GM12878 (cell line): ENCODE results near the gene HSPB6. TPM values are rescaled to one million over a fixed set of nuclear protein-coding genes. Genes with fewer than 3 reads are reported as not detected.

Experiments used
- ATAC-seq: fragments of 200-7000 bp; cut with Tn5 transposase; 3 replicates; pipeline ENCODE4 v1.9.1; 2020; ENCODE audit warnings: mild to moderate bottlenecking, moderate library complexity
- BruUV-seq: library from RNA; stranded (reverse); fragments of 400-500 nt; replicated peaks from 2 replicates; lab custom pipeline; 2021; lab: Mats Ljungman, UMichigan
- CTCF ChIA-PET: fragments of 300-600 bp; sonication (Branson Sonifier 250); formaldehyde crosslinking; extraction: SDS; loops from one replicate; lab custom pipeline; 2021; ENCODE audit warnings: inconsistent platforms; lab: Yijun Ruan, JAX
- POLR2A ChIA-PET: fragments of 350-600 bp; formaldehyde crosslinking; extraction: SDS; loops from one replicate; lab custom pipeline; 2021; ENCODE audit warnings: inconsistent platforms; lab: Charles Lee
- RAD21 ChIA-PET: fragments of 300-600 bp; sonication (Branson Sonifier 250); formaldehyde crosslinking; loops from one replicate; lab custom pipeline; 2023; ENCODE audit warnings: antibody characterized with exemption; ENCODE audit not compliant: unreplicated experiment; lab: Charles Lee
- SMC1A ChIA-PET: fragments of 300-600 bp; sonication (Branson Sonifier 250); formaldehyde crosslinking; loops from one replicate; lab custom pipeline; 2023; ENCODE audit not compliant: unreplicated experiment, uncharacterized antibody; lab: Charles Lee
- DNase-seq: peaks from one replicate; pipeline ENCODE4 v3.0.0-alpha.2; 2011; ENCODE audit warnings: low read depth, low spot score
- FAIRE-seq: peaks from 3 replicates; lab custom pipeline; 2011; peaks lifted over from hg19 to GRCh38; lab: Jason Lieb, UNC
- H2AFZ ChIP-seq: 2 replicates; pipeline ENCODE4 v1.6.0; 2011; ENCODE audit warnings: low read depth, low read length, control low read depth; ENCODE audit not compliant: control insufficient read depth
- H3K27ac ChIP-seq: 2 replicates; pipeline ENCODE4 v1.5.1; 2011; ENCODE audit warnings: control low read depth; ENCODE audit not compliant: control insufficient read depth, insufficient read depth
- H3K27me3 ChIP-seq, 2 experiments: replicated peaks in 1 of 2; 2 replicates each; pipeline versions ENCODE4 v1.6.0 to v1.6.1; 2011; ENCODE audit warnings: low read length in 1 of 2; ENCODE audit not compliant: control insufficient read depth in 2 of 2, insufficient read depth in 2 of 2
- H3K36me3 ChIP-seq, 2 experiments: 2 replicates each; pipeline ENCODE4 v1.5.1; 2011; ENCODE audit warnings: low read length in 1 of 2; ENCODE audit not compliant: control insufficient read depth in 2 of 2, insufficient read depth in 2 of 2
- H3K4me1 ChIP-seq: 2 replicates; pipeline ENCODE4 v1.6.1; 2011; ENCODE audit warnings: mild to moderate bottlenecking, low read length, moderate library complexity, mixed read lengths; ENCODE audit not compliant: control insufficient read depth, insufficient read depth
- H3K4me2 ChIP-seq: 2 replicates; pipeline ENCODE4 v1.6.0; 2011; ENCODE audit warnings: control low read depth; ENCODE audit not compliant: control insufficient read depth, insufficient read depth
- H3K4me3 ChIP-seq: fragments of 200-600 bp; sonication (generic); 2 replicates; pipeline ENCODE4 v1.5.1; 2016
- H3K79me2 ChIP-seq: 2 replicates; pipeline ENCODE4 v1.6.0; 2011; ENCODE audit warnings: low read length; ENCODE audit not compliant: control insufficient read depth, insufficient read depth
- H3K9ac ChIP-seq: 2 replicates; pipeline ENCODE4 v1.8.0; 2011; ENCODE audit warnings: low read length, control low read depth, mixed read lengths; ENCODE audit not compliant: control insufficient read depth, insufficient read depth
- H3K9me3 ChIP-seq: replicated peaks from 3 replicates; pipeline ENCODE4 v1.5.1; 2011; ENCODE audit warnings: mild to moderate bottlenecking, low read length; ENCODE audit not compliant: control insufficient read depth, insufficient read depth
- H4K20me1 ChIP-seq: 2 replicates; pipeline ENCODE4 v1.6.0; 2011; ENCODE audit not compliant: control insufficient read depth, insufficient read depth
- CTCF ChIP-seq, 3 experiments: IDR thresholded peaks in 2 of 3; conservative IDR thresholded peaks in 1 of 3; 2 replicates each; pipeline ENCODE4 v1.5.1; 2011; ENCODE audit warnings: low read depth in 3 of 3, low read length in 3 of 3, mild to moderate bottlenecking in 3 of 3, control low read depth in 2 of 3, moderate library complexity in 2 of 3, inconsistent platforms in 1 of 3, mixed read lengths in 1 of 3; ENCODE audit not compliant: control insufficient read depth in 2 of 3, insufficient read depth in 1 of 3; ENCODE audit errors: extremely low read depth in 1 of 3
- RAD21 ChIP-seq: IDR thresholded peaks from 2 replicates; pipeline ENCODE4 v1.6.1; 2011; ENCODE audit warnings: mild to moderate bottlenecking, low read depth, low read length, moderate library complexity; ENCODE audit not compliant: insufficient read depth
- SMC3 ChIP-seq: IDR thresholded peaks from 2 replicates; pipeline ENCODE4 v1.6.1; 2011; ENCODE audit warnings: low read length, improper control_type of control experiment, borderline replicate concordance
- WGBS: methylation state at CpG from one replicate; pipeline ENCODE4 v1.1.6; 2016; ENCODE audit warnings: low lambda C conversion rate; ENCODE audit not compliant: insufficient replicate concordance, insufficient coverage; ENCODE audit errors: missing lambda C conversion rate; 5-methylcytosine and 5-hydroxymethylcytosine counted together
- in situ Hi-C: fragments of 300-500 bp; cut with MboI; formaldehyde crosslinking; loops from 9 replicates; pipeline ENCODE4 v1.14.3; 2018; ENCODE audit warnings: mixed read lengths
- intact Hi-C: fragments of 100-400 bp; cut with micrococcal nuclease; formaldehyde crosslinking; loops from one replicate; pipeline ENCODE4 v1.14.2; 2022; ENCODE audit not compliant: unreplicated experiment
- polyA plus RNA-seq, 11 experiments: library from polyadenylated mRNA; depleted of rRNA in 4 of 11; unstranded in 6 of 11; stranded (reverse) in 5 of 11; fragments of >200 nt; fragmentation: Nextera tagmentation in 4 of 11; fragmentation: Illumina TruSeq in 1 of 11; extraction: Ambion mirVana in 4 of 11; extraction: Trizol in 1 of 11; gene quantifications; 1 replicate in 1 of 11; 2 replicates in 10 of 11; pipeline versions ENCODE4 v1.2.1 to v1.2.3, GENCODE V29; 2011 to 2016; ENCODE audit warnings: inconsistent platforms in 2 of 11, missing spikeins in 2 of 11, low read depth in 1 of 11
- total RNA-seq, 4 experiments: library from RNA; depleted of rRNA in 3 of 4; stranded (reverse); fragments of >200 nt in 3 of 4; fragmentation: Illumina TruSeq in 1 of 4; extraction: Trizol in 1 of 4; gene quantifications; 2 replicates each; pipeline versions ENCODE4 v1.2.1 to v1.2.3, GENCODE V29; 2013 to 2021
- TF ChIP-seq, protein P1 (sequence below): fragments of 450-650 bp; IDR thresholded peaks from 2 replicates; pipeline ENCODE4 v1.6.1; 2017; ENCODE audit warnings: mild to moderate bottlenecking, low read depth, inconsistent platforms; ENCODE audit not compliant: poor library complexity, severe bottlenecking

The HSPB6 gene
- total and polyA plus RNA-seq, 10 of the 15 experiments (the other 5 are each of a cell fraction or from before 2014, with no cell fraction given): 0.09 to 1.6 (median 0.36) TPM; not detected in 4

- ChIA-PET RAD21 (interaction anchor here (0.9 kb wide), 1 partner anchor 97 kb away, joined by 3 read pairs; no protein-coding TSS in a partner anchor), POLR2A (no interaction called here), SMC1A (no interaction called here), CTCF (interaction anchor here (1.0 kb wide), 1 partner anchor 98 kb away, joined by 3 read pairs; no protein-coding TSS in a partner anchor)
- in situ Hi-C loops: no loop called here
- Histone ChIP-seq H3K4me1 (no peaks in the 10 kb centered on the region), H3K79me2 (no peaks in the 10 kb centered on the region), H3K9me3 (no peaks in the 10 kb centered on the region), H4K20me1 (no peaks in the 10 kb centered on the region), H3K4me2 (no peak overlapping the region), H2AFZ (no peak overlapping the region), H3K4me3 (no peak overlapping the region), H3K36me3 (no peaks in the 10 kb centered on the region), H3K9ac (no peak overlapping the region), H3K27ac (no peak overlapping the region), H3K27me3 (no peaks in the 10 kb centered on the region; a peak in 1 of 4 replicates)
- 34% methylated on average over 20 of the region's 20 CpGs for WGBS
- ATAC-seq (peak; percentile 78), DNase-seq (no peak), FAIRE-seq (no peak)
- BruUV-seq: no TSS peak
- intact Hi-C loops: no loop called here
- TF ChIP-seq SMC3 (peak; percentile 24; the same call in 1 of the 2 replicates), RAD21 (peak; percentile 26; the same call in 1 of the 2 replicates), CTCF (IDR thresholded peaks at IDR 0.05 in 2 of 3, conservative IDR thresholded peaks at IDR 0.05 in 1 of 3; ENCODE audit: control insufficient read depth in 2 of 3, extremely low read depth in 1 of 3, insufficient read depth in 1 of 3, low read depth in 3 of 3, low read length in 3 of 3) (peak; percentile 25 to 32 (median 28); a peak in 4 of 6 replicates)
- TF ChIP-seq, protein P1, sequence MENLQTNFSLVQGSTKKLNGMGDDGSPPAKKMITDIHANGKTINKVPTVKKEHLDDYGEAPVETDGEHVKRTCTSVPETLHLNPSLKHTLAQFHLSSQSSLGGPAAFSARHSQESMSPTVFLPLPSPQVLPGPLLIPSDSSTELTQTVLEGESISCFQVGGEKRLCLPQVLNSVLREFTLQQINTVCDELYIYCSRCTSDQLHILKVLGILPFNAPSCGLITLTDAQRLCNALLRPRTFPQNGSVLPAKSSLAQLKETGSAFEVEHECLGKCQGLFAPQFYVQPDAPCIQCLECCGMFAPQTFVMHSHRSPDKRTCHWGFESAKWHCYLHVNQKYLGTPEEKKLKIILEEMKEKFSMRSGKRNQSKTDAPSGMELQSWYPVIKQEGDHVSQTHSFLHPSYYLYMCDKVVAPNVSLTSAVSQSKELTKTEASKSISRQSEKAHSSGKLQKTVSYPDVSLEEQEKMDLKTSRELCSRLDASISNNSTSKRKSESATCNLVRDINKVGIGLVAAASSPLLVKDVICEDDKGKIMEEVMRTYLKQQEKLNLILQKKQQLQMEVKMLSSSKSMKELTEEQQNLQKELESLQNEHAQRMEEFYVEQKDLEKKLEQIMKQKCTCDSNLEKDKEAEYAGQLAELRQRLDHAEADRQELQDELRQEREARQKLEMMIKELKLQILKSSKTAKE: no peak
Measured at GRCh38 chr19:35790981-35791813, 34.4 kb upstream of the HSPB6 start.
